Uterus (tissue), 4 donors: ENCODE measurements around the gene TINAGL1. TPM values are rescaled to one million over a fixed set of nuclear protein-coding genes. Genes with fewer than 3 reads are reported as not detected.
A peak's percentile ranks its signal among the peaks of the same experiment; 100 is the strongest.

ENCODE experiments used
- DNase-seq, 2 donors: peaks; one replicate each; pipeline ENCODE4 v3.0.0-alpha.2; 2019 to 2020
- H3K27ac ChIP-seq, 2 donors: fragments of 200-600 bp; sonication (generic); 1 replicate in 1 of 2; 2 replicates in 1 of 2; pipeline ENCODE4 v1.5.1; 2016 to 2018
- H3K27me3 ChIP-seq, 2 donors: fragments of 200-600 bp; sonication (generic); one replicate each; pipeline ENCODE4 v1.5.1; 2018 to 2019; ENCODE audit warnings: control low read depth in 1 of 2
- H3K36me3 ChIP-seq, 2 donors: fragments of 200-600 bp; sonication (generic); one replicate each; pipeline ENCODE4 v1.5.1; 2019; ENCODE audit warnings: control low read depth in 1 of 2
- H3K4me1 ChIP-seq, 2 donors: fragments of 200-600 bp; sonication (generic); one replicate each; pipeline ENCODE4 v1.5.1; 2018 to 2019; ENCODE audit warnings: control low read depth in 1 of 2
- H3K4me3 ChIP-seq, 2 donors: fragments of 200-600 bp; sonication (generic); 1 replicate in 1 of 2; 2 replicates in 1 of 2; pipeline ENCODE4 v1.5.1; 2018 to 2019; ENCODE audit warnings: mild to moderate bottlenecking in 1 of 2
- H3K9me3 ChIP-seq, 2 donors: fragments of 200-600 bp; sonication (generic); one replicate each; pipeline ENCODE4 v1.5.1; 2019; ENCODE audit warnings: control low read depth in 1 of 2
- POLR2A ChIP-seq, 2 donors: fragments of 450-650 bp; IDR thresholded peaks; one replicate each; pipeline ENCODE4 v1.6.1; 2016; ENCODE audit warnings: antibody characterized with exemption in 2 of 2, mild to moderate bottlenecking in 1 of 2, moderate library complexity in 1 of 2
- intact Hi-C: fragments of 100-400 bp; cut with DNase I; formaldehyde crosslinking; loops from one replicate; pipeline ENCODE4 v1.15.1; 2023; ENCODE audit warnings: low total_unique reads
- total RNA-seq, 4 donors: library from RNA; depleted of rRNA in 3 of 4; stranded (reverse); fragments of >200 nt in 3 of 4; gene quantifications; one replicate each; pipeline versions ENCODE4 v1.1.0 to v1.2.4, GENCODE V29; 2014 to 2023
- TF ChIP-seq, protein P1 (sequence below), 4 experiments: fragments of 200-600 bp in 2 of 4; fragments of 450-650 bp in 2 of 4; sonication (generic) in 2 of 4; IDR thresholded peaks; one replicate each; pipeline ENCODE4 v1.5.1; 2016 to 2019; ENCODE audit warnings: antibody characterized with exemption in 4 of 4, mild to moderate bottlenecking in 2 of 4, moderate library complexity in 1 of 4
- donor health status: DM: yes; HTN: yes; CAD: no.

Gene TINAGL1
- total RNA-seq, 4 donors from 2014 or later: 104 to 247 (median 182) TPM

- Histone ChIP-seq H3K9me3 (no peaks in the 10 kb centered on the region), H3K27me3 (no peaks in the 10 kb centered on the region), H3K36me3 (no peaks in the 10 kb centered on the region), H3K27ac (peak overlapping the region; percentile 80 to 94), H3K4me3 (no peak overlapping the region), H3K4me1 (peaks cover 8 to 15% of the 10 kb centered on the region in 2 donors)
- TF ChIP-seq POLR2A (IDR thresholded peaks at IDR 0.05): no peak
- TF ChIP-seq, protein P1, sequence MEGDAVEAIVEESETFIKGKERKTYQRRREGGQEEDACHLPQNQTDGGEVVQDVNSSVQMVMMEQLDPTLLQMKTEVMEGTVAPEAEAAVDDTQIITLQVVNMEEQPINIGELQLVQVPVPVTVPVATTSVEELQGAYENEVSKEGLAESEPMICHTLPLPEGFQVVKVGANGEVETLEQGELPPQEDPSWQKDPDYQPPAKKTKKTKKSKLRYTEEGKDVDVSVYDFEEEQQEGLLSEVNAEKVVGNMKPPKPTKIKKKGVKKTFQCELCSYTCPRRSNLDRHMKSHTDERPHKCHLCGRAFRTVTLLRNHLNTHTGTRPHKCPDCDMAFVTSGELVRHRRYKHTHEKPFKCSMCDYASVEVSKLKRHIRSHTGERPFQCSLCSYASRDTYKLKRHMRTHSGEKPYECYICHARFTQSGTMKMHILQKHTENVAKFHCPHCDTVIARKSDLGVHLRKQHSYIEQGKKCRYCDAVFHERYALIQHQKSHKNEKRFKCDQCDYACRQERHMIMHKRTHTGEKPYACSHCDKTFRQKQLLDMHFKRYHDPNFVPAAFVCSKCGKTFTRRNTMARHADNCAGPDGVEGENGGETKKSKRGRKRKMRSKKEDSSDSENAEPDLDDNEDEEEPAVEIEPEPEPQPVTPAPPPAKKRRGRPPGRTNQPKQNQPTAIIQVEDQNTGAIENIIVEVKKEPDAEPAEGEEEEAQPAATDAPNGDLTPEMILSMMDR (IDR thresholded peaks at IDR 0.05): no peak
- intact Hi-C loops: no loop called here
- DNase-seq: no peak
Observed at GRCh38 chr1:31572323-31573104, 3.8 kb upstream of the TINAGL1 start.

- Histone ChIP-seq H3K36me3 (no peaks in the 10 kb centered on the region), H3K27me3 (no peaks in the 10 kb centered on the region), H3K4me3 (no peak overlapping the region), H3K27ac (peak overlapping the region; percentile 80 to 94), H3K4me1 (peaks cover 8 to 15% of the 10 kb centered on the region in 2 donors), H3K9me3 (no peaks in the 10 kb centered on the region)
- no peak for DNase-seq
- intact Hi-C loops: no loop called here
- no peak for TF ChIP-seq POLR2A (IDR thresholded peaks at IDR 0.05)
- TF ChIP-seq, protein P1 (IDR thresholded peaks at IDR 0.05): no peak
Observed at GRCh38 chr1:31573261-31573660, 3.1 kb upstream of the TINAGL1 start.

DNA sequence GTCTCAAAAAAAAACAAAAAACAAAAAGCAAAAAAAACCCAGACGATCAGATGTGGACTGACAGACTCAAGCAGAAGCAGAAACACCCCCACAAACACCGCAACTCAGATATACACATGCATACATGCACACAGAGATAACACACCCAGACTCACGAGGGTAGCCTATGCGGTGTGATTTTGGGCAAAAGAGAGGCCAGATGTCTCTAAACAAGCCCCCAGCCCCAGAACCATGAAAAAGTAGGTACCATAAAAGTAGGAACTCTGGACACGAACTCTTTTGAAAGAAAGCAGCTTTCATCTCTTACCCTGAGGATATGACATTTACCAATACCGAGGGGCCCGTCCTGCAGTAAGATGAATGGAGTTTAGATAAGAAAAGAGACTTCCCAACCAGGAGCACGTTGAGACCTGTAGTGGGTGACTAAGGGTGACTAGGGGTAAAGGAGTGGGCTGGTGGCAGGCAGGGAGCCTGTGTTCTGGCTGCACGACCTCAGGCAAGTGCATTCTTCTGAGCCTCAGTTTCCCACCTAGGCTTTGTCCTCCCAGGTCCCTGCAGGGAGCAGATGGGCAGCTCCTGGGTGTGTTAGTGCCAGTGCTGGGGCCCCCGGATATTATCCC is 1.5 kb upstream of the TINAGL1 start:
- intact Hi-C loops: no loop called here
- no peaks in the 10 kb centered on the region for H3K27me3 ChIP-seq
- DNase-seq: no peak

DNA sequence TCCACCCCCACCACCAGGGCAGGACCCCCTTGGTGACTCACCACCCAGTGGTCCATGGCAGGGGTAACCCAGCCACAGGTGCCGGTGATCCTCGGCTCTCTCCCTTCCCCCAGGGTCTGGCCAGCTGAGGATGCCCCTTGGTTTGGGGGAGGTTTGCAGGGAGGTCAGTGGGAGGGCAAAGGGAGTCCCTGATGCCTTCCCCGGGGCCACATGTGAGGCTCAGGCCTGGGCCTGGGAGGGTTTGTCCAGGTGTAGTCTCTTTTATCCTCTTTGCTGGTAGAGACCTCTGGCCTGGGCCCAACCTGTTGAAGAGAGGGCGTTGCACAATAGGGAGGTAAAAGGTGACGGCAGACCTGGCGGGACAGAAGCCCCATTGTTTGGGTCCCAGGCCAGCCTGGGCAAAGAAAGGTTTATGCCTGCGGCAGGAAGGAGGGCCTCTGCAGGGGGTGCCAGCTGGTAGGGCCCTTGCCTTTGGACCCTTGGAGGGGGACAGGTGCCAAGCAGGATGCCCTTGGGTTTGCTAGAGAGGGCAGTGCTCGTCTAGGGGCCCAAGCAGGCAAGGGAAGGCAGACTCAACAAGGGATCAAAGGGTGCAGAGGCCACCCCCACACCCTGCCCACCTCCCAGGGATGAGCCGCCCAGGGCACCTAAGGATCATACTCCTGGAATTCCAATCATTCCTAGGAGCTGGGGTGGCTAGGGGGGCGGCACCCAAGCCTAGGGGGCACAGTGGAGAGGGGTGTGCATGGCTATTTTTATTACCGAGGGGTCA is 760 bp upstream of the TINAGL1 start:
- Histone ChIP-seq H3K4me3 (peak overlapping the region in 1 of 2 donors; percentile 48), H3K36me3 (no peaks in the 10 kb centered on the region), H3K27me3 (no peaks in the 10 kb centered on the region), H3K9me3 (no peaks in the 10 kb centered on the region), H3K4me1 (peaks cover 8 to 25% of the 10 kb centered on the region in 2 donors), H3K27ac (peak overlapping the region; percentile 80 to 94)
- no peak for DNase-seq
- intact Hi-C loops: no loop called here
- TF ChIP-seq, protein P1 (IDR thresholded peaks at IDR 0.05): no peak
- no peak for TF ChIP-seq POLR2A (IDR thresholded peaks at IDR 0.05)

More for the DNA sequence above, 1.5 kb upstream of the TINAGL1 start:
- Histone ChIP-seq H3K4me3 (no peak overlapping the region), H3K4me1 (peaks cover 8 to 23% of the 10 kb centered on the region in 2 donors), H3K27ac (peak overlapping the region; percentile 80 to 94), H3K9me3 (no peaks in the 10 kb centered on the region), H3K36me3 (no peaks in the 10 kb centered on the region)
- TF ChIP-seq, protein P1 (IDR thresholded peaks at IDR 0.05): no peak
- TF ChIP-seq POLR2A (IDR thresholded peaks at IDR 0.05): no peak
